SU-DHL-6 (cell line): Measurements from ENCODE around the gene BCL2L1.

ENCODE experiments used
- H2AFZ ChIP-seq: fragments of 200-600 bp; sonication (generic); 2 replicates; pipeline ENCODE4 v1.6.1; 2014; ENCODE audit warnings: low read depth, mild to moderate bottlenecking, moderate library complexity, mixed read lengths, antibody characterized with exemption, low read length; ENCODE audit not compliant: severe bottlenecking
- H3F3A ChIP-seq: fragments of 200-600 bp; shearing (Covaris generic); 2 replicates; pipeline ENCODE4 v1.6.0; 2016; ENCODE audit warnings: antibody characterized with exemption, mild to moderate bottlenecking; ENCODE audit not compliant: insufficient read depth
- H3K27ac ChIP-seq: fragments of 200-600 bp; sonication (generic); 2 replicates; pipeline ENCODE4 v1.5.1; 2016; ENCODE audit warnings: low read depth, mild to moderate bottlenecking, low read length, moderate library complexity, mixed read lengths
- H3K27me3 ChIP-seq: fragments of 200-600 bp; sonication (generic), shearing (Covaris generic); 2 replicates; pipeline ENCODE4 v1.6.0; 2014; ENCODE audit warnings: mild to moderate bottlenecking, low read length
- H3K36me3 ChIP-seq: fragments of 200-600 bp; sonication (generic); 2 replicates; pipeline ENCODE4 v1.6.1; 2014; ENCODE audit warnings: mild to moderate bottlenecking, low read length, mixed read lengths
- H3K4me2 ChIP-seq: fragments of 300-600, 200-600 bp; shearing (Covaris generic), sonication (generic); 2 replicates; pipeline ENCODE4 v1.6.0; 2014; ENCODE audit warnings: low read length, low read depth, mild to moderate bottlenecking; ENCODE audit not compliant: poor library complexity, severe bottlenecking
- H3K4me3 ChIP-seq: fragments of 200-600 bp; sonication (generic); 2 replicates; pipeline ENCODE4 v1.5.1; 2014; ENCODE audit warnings: antibody characterized with exemption, low read length, mild to moderate bottlenecking, mixed read lengths; ENCODE audit not compliant: insufficient read depth, poor library complexity, severe bottlenecking
- H3K79me2 ChIP-seq: fragments of 200-600 bp; sonication (generic); 2 replicates; pipeline ENCODE4 v1.6.1; 2014; ENCODE audit warnings: mild to moderate bottlenecking, low read length, moderate library complexity; ENCODE audit not compliant: insufficient read depth
- H3K9ac ChIP-seq: fragments of 200-600 bp; sonication (generic); 2 replicates; pipeline ENCODE4 v1.7.0; 2014; ENCODE audit warnings: mild to moderate bottlenecking, low read length
- H3K9me2 ChIP-seq: fragments of 200-600 bp; sonication (generic); replicated peaks from 2 replicates; pipeline ENCODE4 v1.6.1; 2014; ENCODE audit warnings: low read length; ENCODE audit not compliant: insufficient read depth
- H3K9me3 ChIP-seq: fragments of 200-600 bp; sonication (generic); 2 replicates; pipeline ENCODE4 v1.6.1; 2014; ENCODE audit warnings: low read length, mixed read lengths; ENCODE audit not compliant: insufficient read depth
- H4K20me1 ChIP-seq: fragments of 200-600 bp; sonication (generic); 2 replicates; pipeline ENCODE4 v1.6.1; 2014; ENCODE audit warnings: low read depth, mild to moderate bottlenecking, antibody characterized with exemption, low read length, moderate library complexity, mixed read lengths
- CTCF ChIP-seq: fragments of 200-600 bp; sonication (generic); IDR thresholded peaks from one replicate; pipeline ENCODE4 v1.5.1; 2017; ENCODE audit warnings: antibody characterized with exemption, mild to moderate bottlenecking, low read length, moderate library complexity; ENCODE audit not compliant: insufficient read depth, poor library complexity, severe bottlenecking
- EZH2phosphoT487 ChIP-seq: fragments of 200-600 bp; sonication (generic), shearing (Covaris generic); conservative IDR thresholded peaks from 2 replicates; pipeline ENCODE4 v1.6.1; 2018; ENCODE audit warnings: mild to moderate bottlenecking, antibody characterized with exemption, low read length, moderate library complexity, mixed read lengths

Gene BCL2L1

GRCh38 chr20:31767805-31768204, 45.1 kb upstream of the BCL2L1 start:
- Histone ChIP-seq H3K9me3 (no peaks in the 10 kb centered on the region), H3K36me3 (peaks cover 58% of the 10 kb centered on the region), H3K79me2 (peaks cover 26% of the 10 kb centered on the region), H2AFZ (no peak overlapping the region), H3F3A (peaks cover 23% of the 10 kb centered on the region), H3K9me2 (no peaks in the 10 kb centered on the region), H3K27me3 (no peaks in the 10 kb centered on the region), H3K9ac (no peak overlapping the region), H3K4me2 (no peak overlapping the region), H4K20me1 (peaks cover 9% of the 10 kb centered on the region; the same call in 1 of the 2 replicates), H3K27ac (no peak overlapping the region), H3K4me3 (no peak overlapping the region)
- TF ChIP-seq EZH2phosphoT487, result no peak
- TF ChIP-seq CTCF, result no peak

- Histone ChIP-seq H4K20me1 (peaks cover 16% of the 10 kb centered on the region; the same call in 1 of the 2 replicates), H3K4me3 (no peak overlapping the region), H3K9ac (no peak overlapping the region), H3K27me3 (no peaks in the 10 kb centered on the region), H3K36me3 (peaks cover 56% of the 10 kb centered on the region), H3K79me2 (peaks cover 52% of the 10 kb centered on the region), H3K9me2 (no peaks in the 10 kb centered on the region), H2AFZ (no peak overlapping the region), H3K4me2 (no peak overlapping the region), H3K27ac (no peak overlapping the region), H3F3A (peaks cover 27% of the 10 kb centered on the region), H3K9me3 (no peaks in the 10 kb centered on the region)
- TF ChIP-seq EZH2phosphoT487 (no peak), CTCF (no peak)
Observed at GRCh38 chr20:31764641-31765305, 42.1 kb upstream of the BCL2L1 start.

- H3F3A ChIP-seq, result peaks cover 17% of the 10 kb centered on the region
- peaks cover 59% of the 10 kb centered on the region for H3K36me3 ChIP-seq
- H3K9me3 ChIP-seq, result no peaks in the 10 kb centered on the region
- H2AFZ ChIP-seq, result no peak overlapping the region
- H3K27me3 ChIP-seq, result no peaks in the 10 kb centered on the region
- no peak for TF ChIP-seq EZH2phosphoT487
- no peak for TF ChIP-seq CTCF
- peaks cover 75% of the 10 kb centered on the region for H3K79me2 ChIP-seq
- H4K20me1 ChIP-seq, result peaks cover 17% of the 10 kb centered on the region; the same call in 1 of the 2 replicates
- H3K9ac ChIP-seq, result no peak overlapping the region
- H3K4me2 ChIP-seq, result no peak overlapping the region
- H3K9me2 ChIP-seq, result no peaks in the 10 kb centered on the region
- no peak overlapping the region for H3K27ac ChIP-seq
- no peak overlapping the region for H3K4me3 ChIP-seq
Observed at GRCh38 chr20:31760519-31761240, 38.0 kb upstream of the BCL2L1 start.
